8988T (cell line): ENCODE results near the gene TOP1.

Source experiments
- DNase-seq: peaks from one replicate; pipeline ENCODE4 v3.0.0; 2011

The TOP1 gene

DNA sequence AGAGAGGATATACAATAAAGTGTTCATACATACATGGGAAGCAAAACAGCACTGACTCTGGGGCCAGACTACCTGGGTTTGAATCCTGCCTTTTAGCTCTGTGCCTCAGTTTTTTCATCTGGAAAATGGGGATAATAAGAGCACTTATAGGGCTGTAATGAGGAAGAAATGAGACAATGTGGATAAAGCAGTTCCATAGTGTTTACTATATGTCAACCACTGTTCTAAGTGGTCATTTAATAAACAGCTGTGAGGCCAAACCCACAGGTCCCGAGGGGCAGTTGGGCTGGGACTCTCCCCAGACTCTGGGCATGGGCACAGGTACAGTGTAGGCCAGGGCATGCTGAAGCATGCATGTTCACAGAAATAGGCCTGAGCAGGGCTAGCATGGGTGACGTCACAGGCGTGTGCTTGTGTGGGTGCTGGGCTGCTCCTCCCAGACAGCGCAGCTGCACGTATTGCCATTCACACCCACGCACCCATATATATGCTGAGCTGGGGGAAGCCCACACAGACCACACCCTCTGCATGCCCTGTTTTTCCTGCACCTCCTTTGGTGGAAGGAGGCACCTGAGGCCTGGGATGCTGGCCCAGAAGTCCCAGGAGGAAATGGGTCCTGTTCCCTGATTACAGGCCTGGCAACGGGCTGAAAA lies 105.2 kb downstream of the TOP1 start:
- no peak for DNase-seq

GRCh38 chr20:41134362-41135186 lies 106.0 kb downstream of the TOP1 start:
- DNase-seq = no peak

GRCh38 chr20:41135187-41135887 lies 106.7 kb downstream of the TOP1 start:
- peak; percentile 76 for DNase-seq

DNA sequence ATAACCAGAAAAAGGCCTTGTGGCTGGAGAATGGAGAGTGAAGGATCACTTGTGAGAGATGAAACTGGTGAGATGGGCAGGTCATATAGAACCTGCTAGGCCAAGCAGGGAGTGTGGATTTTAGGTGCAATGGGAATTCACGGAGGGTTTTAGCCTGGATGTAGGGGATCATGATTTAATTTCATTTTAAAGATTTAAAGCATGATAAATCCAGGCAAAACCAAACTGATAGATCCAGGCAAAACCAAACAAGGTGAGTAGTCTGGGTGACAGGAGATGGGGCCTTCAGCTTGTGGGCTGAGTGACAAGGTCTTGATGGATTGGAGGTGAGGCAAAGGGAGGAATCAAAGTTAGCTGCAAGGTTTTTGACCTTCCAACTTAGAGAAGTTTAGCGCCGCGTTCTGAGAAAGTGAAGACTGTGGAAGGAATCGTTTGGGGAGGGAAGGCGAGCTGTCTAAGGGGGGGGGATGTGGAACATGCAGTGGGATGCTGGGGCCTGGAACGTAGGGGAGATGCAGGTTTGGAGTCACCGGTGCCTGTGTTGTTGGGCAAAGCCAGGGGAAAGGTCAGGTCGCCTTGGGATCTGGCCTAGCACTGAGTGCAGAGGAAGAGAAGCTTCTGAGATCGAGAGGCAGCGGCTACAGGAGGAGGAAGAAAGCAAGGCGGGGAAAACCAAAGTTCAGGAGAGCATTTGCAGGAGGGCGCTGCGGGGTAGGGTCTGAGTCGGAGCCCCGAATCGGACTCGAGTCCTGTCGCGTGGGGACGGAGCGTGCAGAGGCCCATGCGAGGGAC lies 107.5 kb downstream of the TOP1 start:
- DNase-seq = no peak

DNA sequence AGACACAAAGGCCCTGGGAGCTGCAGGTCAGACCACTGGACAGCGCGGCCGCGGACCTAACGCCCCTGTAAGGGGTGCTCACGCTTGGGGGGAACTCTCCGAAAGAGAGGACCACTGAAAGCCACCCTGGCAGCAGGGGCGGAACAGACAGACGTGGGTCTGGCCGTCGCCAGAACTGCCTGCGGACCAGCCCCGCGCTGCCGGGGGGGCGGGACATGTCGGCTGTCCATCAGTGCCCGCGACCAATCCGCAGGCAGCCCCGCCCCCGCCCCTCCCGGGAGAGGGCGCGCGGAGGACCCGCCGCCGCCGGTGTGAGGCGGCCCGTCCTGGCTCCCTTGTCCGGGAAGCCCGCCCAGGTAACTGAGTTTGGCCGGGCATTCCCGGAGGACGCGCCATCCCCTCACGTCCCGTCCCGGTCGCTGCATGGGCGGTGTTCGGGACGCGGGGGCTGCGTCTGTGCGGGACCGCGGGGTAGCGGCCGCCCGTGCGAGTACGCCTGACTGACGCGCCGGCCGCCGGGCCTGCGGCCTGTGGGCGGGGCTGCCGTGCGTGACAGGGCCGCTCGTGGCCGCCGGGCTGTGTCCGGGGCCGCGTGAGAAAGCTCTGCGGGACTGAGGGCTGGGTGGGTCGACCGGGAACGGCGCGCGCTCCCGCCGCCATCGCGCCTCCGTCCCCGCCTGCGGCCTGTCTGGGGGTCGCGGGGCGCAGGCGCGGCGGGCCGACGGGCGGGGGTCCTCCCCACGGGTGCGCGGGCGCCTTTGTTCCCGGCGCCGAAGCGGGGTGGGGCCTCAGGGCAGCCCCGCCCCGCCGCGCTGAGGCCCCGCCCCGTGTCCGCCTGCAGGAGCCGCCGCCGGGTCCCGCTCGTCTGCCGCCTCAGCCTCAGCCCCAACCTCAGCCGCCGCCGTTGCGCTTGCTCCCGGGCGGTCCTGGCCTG lies 108.3 kb downstream of the TOP1 start, which contains the start of gene PLCG1:
Gene PLCG1, plus strand, starts transcription at position 864 of the 934 bp plus-strand sequence. CDS start 99 bp downstream, outside the sequence.
- peak; percentile 94 for DNase-seq

GRCh38 chr20:41137614-41138474 lies 109.2 kb downstream of the TOP1 start:
- peak; percentile 82 for DNase-seq

GRCh38 chr20:41138475-41139226 lies 110.0 kb downstream of the TOP1 start:
- no peak for DNase-seq

GRCh38 chr20:41139227-41140093 lies 110.8 kb downstream of the TOP1 start:
- DNase-seq = no peak

DNA sequence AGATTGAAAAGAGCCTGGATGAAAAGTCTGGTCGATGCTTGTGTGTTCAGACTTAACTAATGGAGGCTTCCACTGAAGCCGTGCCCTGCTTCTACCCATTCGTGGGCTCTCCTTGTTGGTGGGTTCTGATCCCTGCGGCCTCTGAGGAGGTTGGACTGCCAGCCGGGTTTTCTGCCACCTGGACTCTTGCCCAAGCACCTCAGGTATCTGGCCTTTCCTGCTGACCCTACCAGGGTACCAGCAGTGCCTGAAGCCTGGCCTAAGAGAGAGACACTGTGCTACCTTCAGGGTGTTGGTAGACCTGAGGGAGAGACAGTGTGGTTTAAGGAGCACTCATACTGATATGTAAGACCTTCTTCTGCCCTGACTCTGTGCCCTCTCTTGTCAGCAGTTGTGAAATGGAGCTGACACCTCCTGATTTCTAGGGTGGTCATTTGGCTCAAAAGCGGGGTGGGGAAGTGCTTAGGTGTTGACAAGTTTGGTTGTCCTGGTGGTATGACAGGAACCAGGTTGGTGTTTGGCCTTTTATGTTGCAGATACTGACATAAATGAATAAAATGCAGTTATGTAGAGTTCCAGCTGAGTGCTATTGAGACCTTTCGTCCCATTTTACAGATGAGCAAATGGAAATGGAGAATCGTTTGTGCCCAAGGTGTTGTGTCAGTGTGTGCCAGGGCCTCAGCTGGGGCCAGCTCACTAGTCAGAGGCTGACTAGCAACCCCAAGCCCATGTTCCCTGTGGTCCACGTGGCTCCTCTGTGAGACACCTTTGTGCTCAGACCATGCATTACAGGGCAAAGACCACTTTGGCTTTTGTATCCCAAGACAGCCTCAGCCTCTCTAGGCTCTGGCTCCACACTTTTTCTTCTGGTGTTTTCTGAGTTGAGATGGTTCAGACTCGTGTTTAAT lies 111.9 kb downstream of the TOP1 start:
- DNase-seq = no peak

GRCh38 chr20:41141153-41141815 lies 112.7 kb downstream of the TOP1 start:
- no peak for DNase-seq

GRCh38 chr20:41142245-41142644 lies 113.6 kb downstream of the TOP1 start:
- no peak for DNase-seq

- no peak for DNase-seq
Observed at GRCh38 chr20:41142919-41143318, 114.3 kb downstream of the TOP1 start.

- no peak for DNase-seq
Observed at GRCh38 chr20:41143354-41143753, 114.7 kb downstream of the TOP1 start.

GRCh38 chr20:41145317-41145716 lies 116.7 kb downstream of the TOP1 start:
- DNase-seq = no peak

- DNase-seq = no peak
Observed at GRCh38 chr20:41145821-41146620, 117.4 kb downstream of the TOP1 start.

DNA sequence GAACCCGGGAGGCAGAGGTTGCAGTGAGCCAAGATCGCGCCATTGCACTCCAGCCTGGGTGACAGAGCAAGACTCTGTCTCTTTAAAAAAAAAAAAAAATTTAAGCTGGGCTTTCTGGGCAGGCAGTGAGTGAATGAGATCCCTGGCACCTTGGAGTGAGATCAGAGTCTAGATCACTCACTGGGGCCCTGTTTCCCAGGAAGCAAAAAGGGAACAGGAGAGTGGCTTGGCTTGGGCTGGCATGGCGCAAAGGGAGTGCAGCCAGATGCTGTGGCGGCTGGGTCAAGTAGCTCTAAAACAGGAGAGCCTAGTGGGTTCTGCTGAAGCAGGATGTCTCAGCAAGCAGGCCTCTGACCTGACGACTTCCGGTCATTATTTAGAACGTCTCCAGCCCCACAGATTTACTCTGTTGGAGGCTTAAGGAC lies 119.2 kb downstream of the TOP1 start:
- DNase-seq = no peak
